Erythroblast (primary cell): ENCODE results near the gene IPCEF1.
"Not testable (repeated sequence)": the region's sequence is repeated elsewhere in the genome, so short reads cannot be mapped to it uniquely, and the experiment has no call there.

Experiments used
- GATA1 ChIP-seq: IDR thresholded peaks from 2 replicates; pipeline ENCODE4 v1.6.1; 2011; ENCODE audit warnings: low read depth, mild to moderate bottlenecking, control low read depth, low read length, moderate library complexity
- POLR2A ChIP-seq: IDR thresholded peaks from 2 replicates; pipeline ENCODE4 v1.6.1; 2011; ENCODE audit warnings: mild to moderate bottlenecking, low read length

DNA sequence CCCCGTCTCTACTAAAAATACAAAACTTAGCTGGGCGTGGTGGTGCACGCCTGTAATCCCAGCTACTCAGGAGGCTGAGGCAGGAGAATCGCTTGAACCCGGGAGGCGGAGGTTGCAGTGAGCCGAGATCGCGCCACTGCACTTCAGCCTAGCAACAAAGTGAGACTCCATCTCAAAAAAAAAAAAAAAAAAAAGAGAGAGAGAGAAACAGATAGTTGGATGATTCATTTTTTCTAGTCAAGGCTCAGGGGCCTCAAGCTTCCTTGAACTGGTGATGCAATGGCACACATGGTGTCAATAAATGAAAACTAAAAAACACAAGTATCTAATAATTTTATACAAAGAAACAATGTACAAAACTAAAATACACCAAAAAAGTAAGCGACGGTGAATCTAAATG, 115.5 kb downstream of the IPCEF1 start:
- TF ChIP-seq POLR2A, GATA1: not testable (repeated sequence)
